Suprapubic skin (tissue), 4 donors: ENCODE measurements around the gene STX8.

Source experiments
- EP300 ChIP-seq: sonication (generic); formaldehyde crosslinking; IDR thresholded peaks from one replicate; pipeline ENCODE4 v1.6.1; 2017; ENCODE audit warnings: antibody characterized with exemption
- POLR2A ChIP-seq, 2 donors: fragments of 450-650 bp; IDR thresholded peaks; one replicate each; pipeline ENCODE4 v1.6.1; 2017; ENCODE audit warnings: antibody characterized with exemption in 2 of 2, mild to moderate bottlenecking in 2 of 2, moderate library complexity in 2 of 2
- POLR2AphosphoS5 ChIP-seq, 3 donors: sonication (generic); formaldehyde crosslinking; IDR thresholded peaks; one replicate each; pipeline ENCODE4 v1.6.1; 2017; ENCODE audit warnings: antibody characterized with exemption in 3 of 3
- TF ChIP-seq, protein P1 (sequence below), 2 donors: fragments of 200-600 bp in 1 of 2; fragments of 450-650 bp in 1 of 2; sonication (generic) in 1 of 2; IDR thresholded peaks; one replicate each; pipeline ENCODE4 v1.5.1; 2016 to 2019; ENCODE audit warnings: antibody characterized with exemption in 2 of 2, mild to moderate bottlenecking in 1 of 2, moderate library complexity in 1 of 2

DNA sequence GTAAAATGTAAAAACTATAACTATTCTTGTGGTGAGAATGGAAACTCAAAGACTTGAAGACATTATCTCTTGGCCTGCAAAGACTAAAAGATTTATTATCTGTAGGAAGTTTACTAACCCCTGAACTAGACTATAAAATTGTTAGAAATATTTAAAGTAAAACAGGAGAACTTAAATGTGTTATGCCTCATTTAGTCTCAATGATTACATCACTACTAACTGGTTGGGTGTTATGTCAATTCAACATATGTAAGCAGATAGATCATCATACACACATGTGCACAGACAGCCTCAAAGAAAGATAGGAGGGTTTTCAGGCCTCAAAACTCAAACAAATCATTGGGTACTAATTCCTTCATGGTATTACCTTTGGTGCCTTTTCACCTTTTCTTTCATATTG, 7.6 kb downstream of the STX8 start:
- TF ChIP-seq, protein P1, sequence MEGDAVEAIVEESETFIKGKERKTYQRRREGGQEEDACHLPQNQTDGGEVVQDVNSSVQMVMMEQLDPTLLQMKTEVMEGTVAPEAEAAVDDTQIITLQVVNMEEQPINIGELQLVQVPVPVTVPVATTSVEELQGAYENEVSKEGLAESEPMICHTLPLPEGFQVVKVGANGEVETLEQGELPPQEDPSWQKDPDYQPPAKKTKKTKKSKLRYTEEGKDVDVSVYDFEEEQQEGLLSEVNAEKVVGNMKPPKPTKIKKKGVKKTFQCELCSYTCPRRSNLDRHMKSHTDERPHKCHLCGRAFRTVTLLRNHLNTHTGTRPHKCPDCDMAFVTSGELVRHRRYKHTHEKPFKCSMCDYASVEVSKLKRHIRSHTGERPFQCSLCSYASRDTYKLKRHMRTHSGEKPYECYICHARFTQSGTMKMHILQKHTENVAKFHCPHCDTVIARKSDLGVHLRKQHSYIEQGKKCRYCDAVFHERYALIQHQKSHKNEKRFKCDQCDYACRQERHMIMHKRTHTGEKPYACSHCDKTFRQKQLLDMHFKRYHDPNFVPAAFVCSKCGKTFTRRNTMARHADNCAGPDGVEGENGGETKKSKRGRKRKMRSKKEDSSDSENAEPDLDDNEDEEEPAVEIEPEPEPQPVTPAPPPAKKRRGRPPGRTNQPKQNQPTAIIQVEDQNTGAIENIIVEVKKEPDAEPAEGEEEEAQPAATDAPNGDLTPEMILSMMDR (IDR thresholded peaks at IDR 0.05): no peak
- TF ChIP-seq POLR2A (IDR thresholded peaks at IDR 0.05): no peak
- TF ChIP-seq POLR2AphosphoS5 (IDR thresholded peaks at IDR 0.05): no peak
- TF ChIP-seq EP300: no peak
